ENCODE results near the gene SPDEF. TPM values are rescaled to one million over a fixed set of nuclear protein-coding genes. Genes with fewer than 3 reads are reported as not detected.
A peak's percentile ranks its signal among the peaks of the same experiment; 100 is the strongest.

Gene SPDEF
- total RNA-seq (2014; rRNA removed; shearing (Covaris generic)), result 0.36 and 0.54 TPM in 2 replicates
- total RNA-seq (2022), result 0.34 and 0.52 TPM in 2 replicates
- percentile 28 among the genes with signal in this experiment for Bru-seq, nascent RNA
- percentile 20 among the genes with signal in this experiment for BruChase-seq, experiment 1, labeled RNA remaining after a 6-hour chase
- percentile 23 among the genes with signal in this experiment for BruChase-seq, experiment 2, labeled RNA remaining after a 2-hour chase
- long read RNA-seq, result 0 reads

- no peaks in the 10 kb centered on the region for H3K36me3 ChIP-seq (ENCODE audit: insufficient read depth, low read length)
- POLR2A ChIA-PET, result no interaction called here
- H3K79me2 ChIP-seq (ENCODE audit: insufficient read depth, low read depth, low read length), result no peaks in the 10 kb centered on the region
- no peak within 1 kb of the TSS for H2AFZ ChIP-seq (ENCODE audit: low read length)
- TF ChIP-seq EZH2phosphoT487 (IDR thresholded peaks at IDR 0.05; ENCODE audit: borderline replicate concordance, low read depth, low read length) (no peak), CTCF (conservative IDR thresholded peaks at IDR 0.05; ENCODE audit: low read length) (no peak)
- no peak within 1 kb of the TSS for H3K4me2 ChIP-seq (ENCODE audit: low read length)
- H3K9me2 ChIP-seq (ENCODE audit: insufficient read depth, low read length), result no peaks in the 10 kb centered on the region
- no peak within 1 kb of the TSS for H3K27ac ChIP-seq (ENCODE audit: low read depth, low read length, poor library complexity, severe bottlenecking)
- H3K4me1 ChIP-seq (ENCODE audit: insufficient read depth, low read length, poor library complexity, severe bottlenecking), result peaks cover 9% of the 10 kb centered on the region
- CTCF ChIA-PET (ENCODE audit: unreplicated experiment), result interaction anchor here (0.6 kb wide), 1 partner anchor 41 kb away, joined by 4 read pairs; no protein-coding TSS in a partner anchor
- intact Hi-C loops (cut with micrococcal nuclease; ENCODE audit: unreplicated experiment), result no loop called here
- H3K4me3 ChIP-seq (ENCODE audit: low read depth, low read length, poor library complexity, severe bottlenecking), result no peak within 1 kb of the TSS
- BruUV-seq (replicated peaks), result no TSS peak
- no peaks in the 10 kb centered on the region for H4K20me1 ChIP-seq (ENCODE audit: insufficient read depth, low read length)
- no peak for DNase-seq (ENCODE audit: low spot score)
- H3K9me3 ChIP-seq (ENCODE audit: low read length), result no peaks in the 10 kb centered on the region
Measured at GRCh38 chr6:34556031-34556471, at the start of gene SPDEF. SPDEF (minus strand) TSS chr6:34556329; CDS start chr6:34544455, 11,874 bp downstream.

- Histone ChIP-seq H3K27ac (ENCODE audit: low read depth, low read length, poor library complexity, severe bottlenecking) (no peak overlapping the region), H3K9me3 (ENCODE audit: low read length) (no peaks in the 10 kb centered on the region), H3K79me2 (ENCODE audit: insufficient read depth, low read depth, low read length) (peaks cover 32% of the 10 kb centered on the region; the same call in 1 of the 2 replicates), H3K36me3 (ENCODE audit: insufficient read depth, low read length) (peaks cover 61% of the 10 kb centered on the region), H3K4me2 (ENCODE audit: low read length) (no peak overlapping the region), H4K20me1 (ENCODE audit: insufficient read depth, low read length) (peaks cover 4% of the 10 kb centered on the region; the same call in 1 of the 2 replicates), H3K4me1 (ENCODE audit: insufficient read depth, low read length, poor library complexity, severe bottlenecking) (no peaks in the 10 kb centered on the region), H2AFZ (ENCODE audit: low read length) (no peak overlapping the region), H3K4me3 (ENCODE audit: low read depth, low read length, poor library complexity, severe bottlenecking) (no peak overlapping the region), H3K9me2 (ENCODE audit: insufficient read depth, low read length) (no peaks in the 10 kb centered on the region)
- TF ChIP-seq CTCF (conservative IDR thresholded peaks at IDR 0.05; ENCODE audit: low read length) (no peak), EZH2phosphoT487 (IDR thresholded peaks at IDR 0.05; ENCODE audit: borderline replicate concordance, low read depth, low read length) (no peak)
- ChIA-PET CTCF (ENCODE audit: unreplicated experiment) (no interaction called here), POLR2A (no interaction called here)
- no TSS peak for BruUV-seq (replicated peaks)
- DNase-seq (ENCODE audit: low spot score), result no peak
- intact Hi-C loops (cut with micrococcal nuclease; ENCODE audit: unreplicated experiment), result no loop called here
Measured at GRCh38 chr6:34603707-34604106, 47.6 kb upstream of the SPDEF start.
